Activated CD8-positive, alpha-beta memory T cell treated with anti-CD3 and anti-CD28 coated beads for 48 hours (primary cell): Measurements from ENCODE around the gene GPR21.

Source experiments
- DNase-seq, 3 experiments: peaks; one replicate each; pipeline ENCODE4 v3.0.0-alpha.2; 2020; ENCODE audit warnings: low read depth in 2 of 3, low spot score in 2 of 3

Gene GPR21

GRCh38 chr9:123063177-123063598, 29.7 kb downstream of the GPR21 start:
- DNase-seq = no peak

- DNase-seq = no peak
These were observed 30.4 kb downstream of the GPR21 start for GRCh38 chr9:123063896-123064295.

DNA sequence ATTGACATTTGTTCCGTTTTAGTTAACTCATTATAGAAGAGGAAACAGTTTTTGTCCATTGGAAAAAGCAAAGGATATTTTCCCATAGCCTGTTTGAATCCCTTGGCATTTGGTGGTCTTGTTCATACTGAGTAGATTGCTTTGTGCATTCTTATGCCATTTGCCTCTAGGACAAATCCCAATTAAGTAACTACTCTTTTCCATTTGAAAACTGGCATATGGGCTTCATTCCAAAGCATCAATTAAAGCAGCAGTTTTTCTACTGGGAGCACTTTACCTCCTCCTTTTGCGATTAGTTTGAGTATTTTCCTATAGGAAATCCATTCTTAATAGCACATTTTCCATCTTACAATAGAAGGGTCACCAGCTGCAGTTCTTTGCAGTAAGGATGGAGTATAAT, 31.2 kb downstream of the GPR21 start:
- DNase-seq = no peak

- no peak for DNase-seq
These were observed 31.7 kb downstream of the GPR21 start for GRCh38 chr9:123065196-123065595.

- DNase-seq = no peak
These were observed 33.7 kb downstream of the GPR21 start for GRCh38 chr9:123067136-123067535.

GRCh38 chr9:123069010-123069481, 35.6 kb downstream of the GPR21 start:
- no peak for DNase-seq

GRCh38 chr9:123070198-123070597, 36.7 kb downstream of the GPR21 start:
- no peak for DNase-seq

DNA sequence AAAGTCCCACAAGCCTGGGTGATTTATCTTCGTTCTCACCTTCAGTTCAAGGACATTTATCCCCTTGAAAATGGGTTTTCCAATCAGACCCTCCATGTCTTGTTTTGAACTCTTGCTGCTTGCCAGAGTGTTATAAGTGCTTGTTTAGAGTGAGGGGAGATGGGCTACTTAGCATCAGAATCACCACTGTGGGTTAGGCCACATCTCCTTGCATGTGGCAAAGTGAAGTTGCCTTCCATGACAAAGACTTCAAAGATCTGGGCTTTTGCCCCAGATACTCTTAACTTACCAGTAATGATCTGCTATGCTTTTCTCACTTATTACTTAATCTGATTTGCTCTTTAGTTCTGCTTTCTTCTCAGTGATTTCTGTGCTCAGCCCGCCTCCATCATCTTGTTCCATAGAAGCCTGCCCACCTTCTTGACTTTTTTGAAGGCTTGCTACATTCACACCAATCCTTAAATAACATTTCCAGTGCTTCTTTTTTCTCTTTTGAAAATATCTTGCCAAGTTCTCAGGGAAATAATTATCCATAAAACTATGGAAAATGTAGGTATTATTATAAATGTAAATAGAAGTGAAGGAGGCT, 39.0 kb downstream of the GPR21 start:
- DNase-seq = no peak

- no peak for DNase-seq
These were observed 40.0 kb downstream of the GPR21 start for GRCh38 chr9:123073441-123073840.

GRCh38 chr9:123073991-123074422, 40.5 kb downstream of the GPR21 start:
- no peak for DNase-seq

DNA sequence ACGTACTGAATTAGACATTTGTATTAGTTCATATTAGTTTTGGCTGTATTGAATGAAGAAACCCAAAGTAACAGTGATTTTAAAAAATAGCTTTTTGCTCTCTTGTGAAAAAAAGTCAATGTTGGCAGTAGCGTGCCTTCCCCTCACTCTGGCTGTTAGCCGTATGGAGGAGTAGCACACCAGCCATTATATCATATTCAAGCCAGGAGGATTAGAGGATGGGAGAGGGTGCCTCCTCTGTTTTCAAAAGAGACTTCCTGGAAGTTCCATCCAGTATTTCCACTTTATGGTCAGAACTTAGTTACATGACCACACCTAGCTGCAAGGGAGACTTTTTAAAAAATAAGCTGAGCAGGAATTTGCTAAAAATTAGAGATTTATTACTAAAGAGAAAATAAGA, 41.2 kb downstream of the GPR21 start:
- DNase-seq = no peak

- DNase-seq = no peak
These were observed 47.0 kb downstream of the GPR21 start for GRCh38 chr9:123080444-123080843.

- DNase-seq = no peak
These were observed 48.4 kb downstream of the GPR21 start for GRCh38 chr9:123081824-123082223.

DNA sequence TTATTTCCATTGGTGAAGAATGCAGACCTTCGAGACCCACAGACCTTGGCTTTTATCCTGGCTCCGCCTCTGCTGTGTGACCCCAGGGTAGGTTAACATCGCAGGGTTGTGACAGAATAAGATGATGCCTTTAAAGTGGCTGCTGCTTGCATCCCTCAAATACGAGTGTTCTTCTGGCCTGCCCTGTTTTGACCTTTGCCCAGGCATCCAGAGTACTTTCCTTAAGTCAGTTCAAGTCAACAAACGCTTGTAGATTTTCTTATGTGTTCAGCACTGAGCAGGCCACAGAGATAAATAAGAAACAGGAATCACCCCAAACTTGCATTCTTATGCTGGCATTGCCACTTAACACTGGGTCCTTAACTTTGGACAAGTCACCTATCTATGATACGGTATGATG, 50.2 kb downstream of the GPR21 start:
- no peak for DNase-seq

- DNase-seq = no peak
These were observed 50.8 kb downstream of the GPR21 start for GRCh38 chr9:123084256-123084655.
